ENCODE measurements around the gene PRKCA. TPM values are rescaled to one million over a fixed set of nuclear protein-coding genes. Genes with fewer than 3 reads are reported as not detected.
"Not testable (repeated sequence)": the region's sequence is repeated elsewhere in the genome, so short reads cannot be mapped to it uniquely, and the experiment has no call there.

Gene PRKCA
- total and polyA plus RNA-seq, 10 of the 15 experiments (the other 5 are each of a cell fraction or from before 2014, with no cell fraction given) = 0.11 to 14.6 (median 0.72) TPM

GRCh38 chr17:66713021-66713532 lies 410.7 kb downstream of the PRKCA start:
- Histone ChIP-seq H3K4me1 (ENCODE audit: control insufficient read depth, insufficient read depth, low read length) (peaks cover 26% of the 10 kb centered on the region), H3K4me2 (ENCODE audit: control insufficient read depth, insufficient read depth) (peak overlapping the region; percentile 65), H3K27ac (ENCODE audit: control insufficient read depth, insufficient read depth) (peak overlapping the region; percentile 62)
- FAIRE-seq; H3K9me3 ChIP-seq (replicated peaks; ENCODE audit: control insufficient read depth, insufficient read depth, low read length); ATAC-seq; H3K79me2 ChIP-seq (ENCODE audit: control insufficient read depth, insufficient read depth, low read length); BruUV-seq (replicated peaks); H3K9ac ChIP-seq (ENCODE audit: control insufficient read depth, insufficient read depth, low read length); H4K20me1 ChIP-seq (ENCODE audit: control insufficient read depth, insufficient read depth); H2AFZ ChIP-seq (ENCODE audit: control insufficient read depth, low read depth, low read length); DNase-seq (ENCODE audit: low read depth, low spot score); H3K36me3 ChIP-seq (ENCODE audit: control insufficient read depth in 2 of 2, insufficient read depth in 2 of 2, low read length in 1 of 2); H3K27me3 ChIP-seq (replicated peaks in 1 of 2; ENCODE audit: control insufficient read depth in 2 of 2, insufficient read depth in 2 of 2, low read length in 1 of 2); H3K4me3 ChIP-seq: not testable (repeated sequence)
- SMC1A ChIA-PET (ENCODE audit: uncharacterized antibody, unreplicated experiment) = interaction anchor here (0.7 to 4.5 kb wide), 14 partner anchors 8 to 457 kb away, joined by 3 to 53 read pairs (median 5); no protein-coding TSS in a partner anchor
- intact Hi-C loops (cut with micrococcal nuclease; ENCODE audit: unreplicated experiment) (loop anchor here (1.0 to 10.0 kb wide), 6 partner anchors 8 to 862 kb away; partner anchors contain the start of gene PITPNC1), in situ Hi-C loops (cut with MboI) (loop anchor here (10.0 to 25.0 kb wide), 3 partner anchors 724 to 924 kb away; no protein-coding TSS in a partner anchor)
- RAD21 ChIA-PET (ENCODE audit: unreplicated experiment) = interaction anchor here (0.6 to 3.8 kb wide), 18 partner anchors 8 to 892 kb away, joined by 3 to 69 read pairs (median 4); no protein-coding TSS in a partner anchor
- TF ChIP-seq MLLT1 (IDR thresholded peaks at IDR 0.05) = 0 out of 2 replicates have a peak, but pooled peaks have one; percentile 40
- POLR2A ChIA-PET = interaction anchor here (0.9 to 3.2 kb wide), 3 partner anchors 8 to 39 kb away, joined by 3 to 23 read pairs (median 3); no protein-coding TSS in a partner anchor
- WGBS (ENCODE audit: insufficient coverage, insufficient replicate concordance, low lambda C conversion rate, missing lambda C conversion rate) = 71% methylated on average over 12 of the region's 13 CpGs
- CTCF ChIA-PET = interaction anchor here (0.6 to 5.8 kb wide), 10 partner anchors 8 to 458 kb away, joined by 3 to 56 read pairs (median 5); no protein-coding TSS in a partner anchor

GRCh38 chr17:66713533-66714042 lies 411.2 kb downstream of the PRKCA start:
- no peak overlapping the region for H3K9ac ChIP-seq (ENCODE audit: control insufficient read depth, insufficient read depth, low read length)
- ATAC-seq = peak; percentile 77
- H3K4me2 ChIP-seq (ENCODE audit: control insufficient read depth, insufficient read depth) = peak overlapping the region; percentile 65
- peak; percentile 85 for DNase-seq (ENCODE audit: low read depth, low spot score)
- no peaks in the 10 kb centered on the region for H3K79me2 ChIP-seq (ENCODE audit: control insufficient read depth, insufficient read depth, low read length)
- no peaks in the 10 kb centered on the region for H4K20me1 ChIP-seq (ENCODE audit: control insufficient read depth, insufficient read depth)
- H3K4me3 ChIP-seq = no peak overlapping the region
- intact Hi-C loops (cut with micrococcal nuclease; ENCODE audit: unreplicated experiment) = loop anchor here (1.0 to 10.0 kb wide), 7 partner anchors 8 to 861 kb away; partner anchors contain the start of gene PITPNC1
- H3K27ac ChIP-seq (ENCODE audit: control insufficient read depth, insufficient read depth) = peak overlapping the region; percentile 62
- no peaks in the 10 kb centered on the region for H3K9me3 ChIP-seq (replicated peaks; ENCODE audit: control insufficient read depth, insufficient read depth, low read length)
- ChIA-PET SMC1A (ENCODE audit: uncharacterized antibody, unreplicated experiment) (interaction anchor here (0.7 to 4.5 kb wide), 16 partner anchors 9 to 1003 kb away, joined by 3 to 53 read pairs (median 4); no protein-coding TSS in a partner anchor), CTCF (interaction anchor here (0.6 to 5.8 kb wide), 13 partner anchors 9 to 458 kb away, joined by 3 to 56 read pairs (median 7); no protein-coding TSS in a partner anchor), POLR2A (interaction anchor here (0.5 to 3.2 kb wide), 5 partner anchors 9 to 528 kb away, joined by 3 to 23 read pairs (median 4); no protein-coding TSS in a partner anchor), RAD21 (ENCODE audit: unreplicated experiment) (interaction anchor here (0.6 to 3.8 kb wide), 26 partner anchors 9 to 892 kb away, joined by 3 to 69 read pairs (median 4); no protein-coding TSS in a partner anchor)
- H3K36me3 ChIP-seq (ENCODE audit: control insufficient read depth in 2 of 2, insufficient read depth in 2 of 2, low read length in 1 of 2) = no peaks in the 10 kb centered on the region
- peaks cover 26% of the 10 kb centered on the region for H3K4me1 ChIP-seq (ENCODE audit: control insufficient read depth, insufficient read depth, low read length)
- FAIRE-seq = peak; percentile 38
- no peak overlapping the region for H2AFZ ChIP-seq (ENCODE audit: control insufficient read depth, low read depth, low read length)
- no TSS peak for BruUV-seq (replicated peaks)
- H3K27me3 ChIP-seq (replicated peaks in 1 of 2; ENCODE audit: control insufficient read depth in 2 of 2, insufficient read depth in 2 of 2, low read length in 1 of 2) = no peaks in the 10 kb centered on the region
- in situ Hi-C loops (cut with MboI) = loop anchor here (10.0 to 25.0 kb wide), 3 partner anchors 724 to 924 kb away; no protein-coding TSS in a partner anchor
- WGBS (ENCODE audit: insufficient coverage, insufficient replicate concordance, low lambda C conversion rate, missing lambda C conversion rate) = 9% methylated on average over 6 of the region's 6 CpGs
- no peak for TF ChIP-seq NFXL1 (IDR thresholded peaks at IDR 0.05; ENCODE audit: borderline replicate concordance)
- TF ChIP-seq ESRRA (IDR thresholded peaks at IDR 0.05; ENCODE audit: low read length) = no peak
- no peak for TF ChIP-seq HDGF (IDR thresholded peaks at IDR 0.05)
- TF ChIP-seq BCL11A (IDR thresholded peaks at IDR 0.05; ENCODE audit: low read depth, low read length) = peak; percentile 98
- TF ChIP-seq SMARCA5 (IDR thresholded peaks at IDR 0.05) = no peak
- no peak for TF ChIP-seq KDM1A (IDR thresholded peaks at IDR 0.05; ENCODE audit: borderline replicate concordance)
- TF ChIP-seq IRF5 (IDR thresholded peaks at IDR 0.05; ENCODE audit: borderline replicate concordance) = no peak; the same call in 1 of the 2 replicates
- TF ChIP-seq RAD21 (IDR thresholded peaks at IDR 0.05; ENCODE audit: insufficient read depth, low read depth, low read length) = no peak
- no peak for TF ChIP-seq HDAC2 (IDR thresholded peaks at IDR 0.05)
- no peak for TF ChIP-seq POLR2AphosphoS5 (IDR thresholded peaks at IDR 0.05; ENCODE audit: low read length)
- TF ChIP-seq, protein P1, sequence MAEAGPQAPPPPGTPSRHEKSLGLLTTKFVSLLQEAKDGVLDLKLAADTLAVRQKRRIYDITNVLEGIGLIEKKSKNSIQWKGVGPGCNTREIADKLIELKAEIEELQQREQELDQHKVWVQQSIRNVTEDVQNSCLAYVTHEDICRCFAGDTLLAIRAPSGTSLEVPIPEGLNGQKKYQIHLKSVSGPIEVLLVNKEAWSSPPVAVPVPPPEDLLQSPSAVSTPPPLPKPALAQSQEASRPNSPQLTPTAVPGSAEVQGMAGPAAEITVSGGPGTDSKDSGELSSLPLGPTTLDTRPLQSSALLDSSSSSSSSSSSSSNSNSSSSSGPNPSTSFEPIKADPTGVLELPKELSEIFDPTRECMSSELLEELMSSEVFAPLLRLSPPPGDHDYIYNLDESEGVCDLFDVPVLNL (IDR thresholded peaks at IDR 0.05; ENCODE audit: low read depth, low read length) = no peak

Data from GM12878 (cell line).